ENCODE measurements around the gene KCNK4. TPM values are rescaled to one million over a fixed set of nuclear protein-coding genes. Genes with fewer than 3 reads are reported as not detected.

Gene KCNK4
- total and polyA plus RNA-seq, 2 of the 13 experiments (the other 11 are each of a cell fraction or from before 2014, with no cell fraction given): not detected

DNA sequence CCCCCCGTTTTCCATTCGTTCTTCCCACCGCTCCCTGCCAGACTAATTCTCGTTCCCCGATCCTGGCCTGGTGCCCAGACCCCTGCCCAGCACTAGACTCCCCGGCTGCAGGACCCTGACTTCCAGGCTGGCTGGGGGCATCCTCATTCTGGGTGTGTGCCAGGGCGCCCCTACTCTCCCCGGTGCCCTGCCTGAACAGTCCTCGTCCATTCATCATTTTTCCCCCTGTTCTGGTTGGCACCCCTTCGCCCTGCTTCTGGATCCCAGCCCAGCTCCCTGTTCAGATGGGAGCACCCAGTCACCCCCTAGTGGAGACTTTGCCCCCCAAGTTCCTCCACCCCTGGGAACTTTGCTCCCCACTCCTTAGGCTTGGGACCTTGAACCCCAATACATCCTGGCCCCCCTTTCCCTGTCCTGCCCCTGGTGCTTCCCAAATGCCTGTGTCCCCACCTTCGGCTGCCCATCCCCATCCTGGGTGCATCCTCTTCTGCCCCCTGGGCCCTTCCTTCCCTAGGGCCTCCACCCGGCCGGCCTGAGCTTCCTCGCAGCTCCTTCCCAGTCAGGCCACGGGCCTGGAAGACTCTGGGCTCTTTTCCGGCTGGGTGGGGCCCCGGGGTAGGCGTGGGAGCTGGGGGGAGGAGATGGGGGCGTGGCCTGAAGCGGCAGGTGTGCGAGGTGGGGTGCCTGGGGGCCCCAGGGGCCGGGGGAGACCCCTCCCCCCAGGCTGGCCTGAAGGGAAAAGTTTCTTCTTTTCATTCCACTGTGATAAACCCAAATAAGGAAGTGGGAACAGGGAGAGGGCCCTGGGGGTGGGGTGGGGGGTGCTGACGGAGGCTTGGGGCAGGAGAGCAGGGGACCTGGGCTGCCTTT is 38.9 kb upstream of the KCNK4 start (continued):
- 0 out of 2 replicates have a peak, but pooled peaks have one; percentile 43 for TF ChIP-seq ZNF891 (CRISPR knock-in tag; IDR thresholded peaks at IDR 0.05)

DNA sequence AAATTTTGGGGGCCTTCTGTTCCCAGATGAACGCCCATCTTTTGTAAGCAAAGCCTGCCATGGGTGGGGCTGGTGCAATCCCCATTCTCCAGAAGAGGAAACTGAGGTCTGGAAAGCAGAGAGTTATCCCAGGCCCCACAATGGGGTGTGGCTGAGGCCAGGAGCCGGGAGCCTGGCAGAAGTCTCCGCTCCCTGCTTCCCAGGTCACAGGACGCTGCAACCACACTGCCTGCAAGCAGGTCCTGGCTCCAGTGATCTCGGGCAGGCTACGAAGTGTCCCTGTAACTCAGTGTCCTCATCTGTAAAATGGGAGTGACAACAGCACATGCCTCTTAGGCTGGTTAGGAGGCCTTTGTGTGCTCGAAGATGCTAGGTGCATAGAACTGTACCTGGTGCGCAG is 38.1 kb upstream of the KCNK4 start:
- FAIRE-seq (no peak), DNase-seq (ENCODE audit: low spot score) (no peak), ATAC-seq (no peak)
- Histone ChIP-seq H3K4me1 (ENCODE audit: insufficient read depth, low read length) (peaks cover 46% of the 10 kb centered on the region), H3K27ac (ENCODE audit: extremely low read length, insufficient read depth, low read length) (no peak overlapping the region), H4K20me1 (ENCODE audit: insufficient read depth, low read length) (no peaks in the 10 kb centered on the region), H3K4me3 (replicated peaks in 1 of 3; ENCODE audit: insufficient read depth in 1 of 3, low read depth in 2 of 3, low read length in 3 of 3) (no peak overlapping the region), H3K27me3 (ENCODE audit: control insufficient read depth in 1 of 2, insufficient read depth in 2 of 2, low read length in 2 of 2) (no peaks in the 10 kb centered on the region; a peak in 1 of 5 replicates), H3K9ac (ENCODE audit: insufficient read depth, low read depth, low read length) (no peak overlapping the region), H2AFZ (ENCODE audit: low read length) (no peak overlapping the region), H3K4me2 (ENCODE audit: low read depth, low read length) (no peak overlapping the region), H3K36me3 (replicated peaks in 1 of 2; ENCODE audit: control insufficient read depth in 1 of 2, insufficient read depth in 2 of 2, low read length in 2 of 2) (peaks cover 5 to 10% of the 10 kb centered on the region in 2 experiments; a peak in 1 of 5 replicates), H3K9me3 (ENCODE audit: low read length) (no peaks in the 10 kb centered on the region), H3K79me2 (ENCODE audit: insufficient read depth, low read length) (peaks cover 7% of the 10 kb centered on the region)
- no TSS peak for BruUV-seq (replicated peaks)
- ChIA-PET CTCF (ENCODE audit: low intra/inter-chr PET ratio, low total read pairs) (no interaction called here), POLR2A (interaction anchor here (1.3 to 2.1 kb wide), 2 partner anchors 12 to 52 kb away, joined by 6 to 7 read pairs; partner anchors contain the start of gene ESRRA)
- intact Hi-C loops (cut with micrococcal nuclease; ENCODE audit: unreplicated experiment): no loop called here
- no peak for TF ChIP-seq ZNF660 (CRISPR knock-in tag; IDR thresholded peaks at IDR 0.05; ENCODE audit: borderline replicate concordance, low read depth)
- TF ChIP-seq ZNF629 (CRISPR knock-in tag; conservative IDR thresholded peaks at IDR 0.05): peak; percentile 74
- in situ Hi-C loops (cut with HindIII; ENCODE audit: extremely low pct_ligation_motif_present, low pct_unique_long_range_greater_than_20kb): no loop called here
- WGBS (ENCODE audit: low lambda C conversion rate): 90% methylated on average over 3 of the region's 8 CpGs

DNA sequence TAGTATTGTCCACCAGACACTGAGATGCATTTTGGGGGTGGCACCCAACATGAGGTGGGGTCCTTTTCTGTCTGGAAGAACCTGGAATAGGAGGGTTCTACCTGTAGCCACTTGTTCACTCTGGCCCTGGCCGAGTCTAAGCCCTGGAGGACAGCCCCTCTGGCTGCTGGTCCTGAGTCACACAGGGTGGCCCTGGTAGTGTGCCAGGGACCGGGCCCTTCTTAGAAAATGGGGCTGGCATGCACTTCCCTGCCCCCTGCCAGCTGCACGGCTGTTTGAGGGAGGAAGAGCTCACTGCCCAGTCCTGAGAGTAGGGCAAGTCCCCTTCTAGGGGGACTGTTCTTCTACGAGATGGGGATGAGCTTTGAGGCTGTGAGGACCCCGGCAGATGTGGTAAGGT is 37.6 kb upstream of the KCNK4 start:
- intact Hi-C loops (cut with micrococcal nuclease; ENCODE audit: unreplicated experiment) (no loop called here), in situ Hi-C loops (cut with HindIII; ENCODE audit: extremely low pct_ligation_motif_present, low pct_unique_long_range_greater_than_20kb) (no loop called here)
- Histone ChIP-seq H3K4me1 (ENCODE audit: insufficient read depth, low read length) (peaks cover 41% of the 10 kb centered on the region), H2AFZ (ENCODE audit: low read length) (no peak overlapping the region), H3K9me3 (ENCODE audit: low read length) (no peaks in the 10 kb centered on the region), H4K20me1 (ENCODE audit: insufficient read depth, low read length) (no peaks in the 10 kb centered on the region), H3K27me3 (ENCODE audit: control insufficient read depth in 1 of 2, insufficient read depth in 2 of 2, low read length in 2 of 2) (no peaks in the 10 kb centered on the region; a peak in 1 of 5 replicates), H3K4me2 (ENCODE audit: low read depth, low read length) (no peak overlapping the region), H3K4me3 (replicated peaks in 1 of 3; ENCODE audit: insufficient read depth in 1 of 3, low read depth in 2 of 3, low read length in 3 of 3) (no peak overlapping the region), H3K36me3 (replicated peaks in 1 of 2; ENCODE audit: control insufficient read depth in 1 of 2, insufficient read depth in 2 of 2, low read length in 2 of 2) (peaks cover 7 to 10% of the 10 kb centered on the region in 2 experiments; a peak in 3 of 5 replicates), H3K79me2 (ENCODE audit: insufficient read depth, low read length) (peaks cover 7% of the 10 kb centered on the region), H3K27ac (ENCODE audit: extremely low read length, insufficient read depth, low read length) (no peak overlapping the region), H3K9ac (ENCODE audit: insufficient read depth, low read depth, low read length) (no peak overlapping the region)
- POLR2A ChIA-PET: no interaction called here
- ATAC-seq: no peak
- TF ChIP-seq POLR2AphosphoS5 (IDR thresholded peaks at IDR 0.05; ENCODE audit: low read depth, low read length): no peak
- no peak for TF ChIP-seq ZNF709 (CRISPR knock-in tag; IDR thresholded peaks at IDR 0.05)
- DNase-seq (ENCODE audit: low spot score): no peak
- BruUV-seq (replicated peaks): no TSS peak
- WGBS (ENCODE audit: low lambda C conversion rate): 94% methylated on average over 5 of the region's 5 CpGs
- CTCF ChIA-PET (ENCODE audit: low intra/inter-chr PET ratio, low total read pairs): no interaction called here
- FAIRE-seq: no peak

Data from HepG2 (cell line).